G401.6 (cell line): Measurements from ENCODE around the gene IL16.
"Not testable (repeated sequence)": the region's sequence is repeated elsewhere in the genome, so short reads cannot be mapped to it uniquely, and the experiment has no call there.

Experiments
- FAIRE-seq: peaks from 2 replicates; lab custom pipeline; 2012; peaks lifted over from hg19 to GRCh38; lab: Jason Lieb, UNC

The IL16 gene

GRCh38 chr15:81207987-81208386 is 11.3 kb downstream of the IL16 start:
- FAIRE-seq = not testable (repeated sequence)

GRCh38 chr15:81209635-81210034 is 13.0 kb downstream of the IL16 start:
- no peak for FAIRE-seq

- no peak for FAIRE-seq
Measured at GRCh38 chr15:81211376-81211775, 14.7 kb downstream of the IL16 start.

GRCh38 chr15:81213982-81214381 is 17.3 kb downstream of the IL16 start:
- FAIRE-seq = no peak

GRCh38 chr15:81215531-81215930 is 18.9 kb downstream of the IL16 start:
- FAIRE-seq = no peak

- no peak for FAIRE-seq
Measured at GRCh38 chr15:81215983-81216382, 19.3 kb downstream of the IL16 start.

- FAIRE-seq = no peak
Measured at GRCh38 chr15:81216422-81216821, 19.7 kb downstream of the IL16 start.

GRCh38 chr15:81221449-81221848 is 24.8 kb downstream of the IL16 start:
- FAIRE-seq = no peak

- FAIRE-seq = no peak
Measured at GRCh38 chr15:81222007-81222406, 25.3 kb downstream of the IL16 start.

- no peak for FAIRE-seq
Measured at GRCh38 chr15:81223346-81223971, 26.8 kb downstream of the IL16 start.

- FAIRE-seq = no peak
Measured at GRCh38 chr15:81224232-81224631, 27.6 kb downstream of the IL16 start.

- FAIRE-seq = no peak
Measured at GRCh38 chr15:81225161-81225671, 28.5 kb downstream of the IL16 start.

GRCh38 chr15:81227716-81228115 is 31.0 kb downstream of the IL16 start:
- no peak for FAIRE-seq

GRCh38 chr15:81229586-81229985 is 32.9 kb downstream of the IL16 start:
- FAIRE-seq = no peak

GRCh38 chr15:81235276-81236123 is 38.8 kb downstream of the IL16 start:
- no peak for FAIRE-seq

- FAIRE-seq = no peak
Measured at GRCh38 chr15:81239190-81239589, 42.5 kb downstream of the IL16 start.

GRCh38 chr15:81242778-81243177 is 46.1 kb downstream of the IL16 start:
- no peak for FAIRE-seq

- FAIRE-seq = no peak
Measured at GRCh38 chr15:81244306-81244705, 47.6 kb downstream of the IL16 start.

GRCh38 chr15:81253846-81254245 is 57.2 kb downstream of the IL16 start:
- FAIRE-seq = no peak

- FAIRE-seq = no peak
Measured at GRCh38 chr15:81254277-81254915, 57.7 kb downstream of the IL16 start.

GRCh38 chr15:81254916-81255290 is 58.2 kb downstream of the IL16 start:
- FAIRE-seq = no peak

GRCh38 chr15:81255315-81255957 is 58.8 kb downstream of the IL16 start:
- no peak for FAIRE-seq

- FAIRE-seq = no peak
Measured at GRCh38 chr15:81255958-81256320, 59.3 kb downstream of the IL16 start.
